IMR-90 (cell line): ENCODE data around the gene CTIF. TPM values are rescaled to one million over a fixed set of nuclear protein-coding genes. Genes with fewer than 3 reads are reported as not detected.

Experiments
- ATAC-seq: fragments of 200-7000 bp; cut with Tn5 transposase; 2 replicates; pipeline ENCODE4 v1.9.1; 2020; ENCODE audit warnings: low read depth, mild to moderate bottlenecking, moderate library complexity
- BruUV-seq: library from RNA; stranded (reverse); fragments of 400-500 nt; replicated peaks from 2 replicates; lab custom pipeline; 2021; lab: Mats Ljungman, UMichigan
- CTCF ChIA-PET: fragments of 300-600 bp; formaldehyde crosslinking; extraction: SDS; loops from one replicate; lab custom pipeline; 2021; ENCODE audit warnings: antibody characterized with exemption; lab: Yijun Ruan, JAX
- POLR2A ChIA-PET: fragments of 300-600 bp; sonication (Branson Sonifier 250); formaldehyde crosslinking; loops from one replicate; lab custom pipeline; 2022; ENCODE audit warnings: antibody characterized with exemption; ENCODE audit not compliant: unreplicated experiment; lab: Charles Lee
- DNase-seq: peaks from one replicate; pipeline ENCODE4 v3.0.0; 2013
- H2AFZ ChIP-seq: replicated peaks from 2 replicates; pipeline ENCODE3; 2013; ENCODE audit warnings: low read length, mild to moderate bottlenecking; ENCODE audit not compliant: poor library complexity
- H2AK5ac ChIP-seq: 2 replicates; pipeline ENCODE4 v1.6.1; 2013; ENCODE audit warnings: low read depth, low read length, inconsistent platforms
- H2AK9ac ChIP-seq: replicated peaks from 2 replicates; pipeline ENCODE3; 2013; ENCODE audit warnings: mild to moderate bottlenecking, low read depth, low read length, moderate library complexity; ENCODE audit not compliant: poor library complexity
- H2BK120ac ChIP-seq: 2 replicates; pipeline ENCODE4 v1.6.1; 2013; ENCODE audit warnings: low read depth, low read length, inconsistent platforms
- H2BK15ac ChIP-seq: 3 replicates; pipeline ENCODE4 v1.6.1; 2013; ENCODE audit warnings: low read depth, low read length, inconsistent platforms
- H2BK20ac ChIP-seq: 2 replicates; pipeline ENCODE4 v1.6.1; 2013; ENCODE audit warnings: low read depth, mild to moderate bottlenecking, inconsistent platforms, low read length, moderate library complexity
- H2BK5ac ChIP-seq: 2 replicates; pipeline ENCODE4 v1.6.1; 2013; ENCODE audit warnings: mild to moderate bottlenecking, low read depth, low read length, inconsistent platforms; ENCODE audit not compliant: poor library complexity, severe bottlenecking
- H3K14ac ChIP-seq: replicated peaks from 2 replicates; pipeline ENCODE4 v1.6.1; 2013; ENCODE audit warnings: low read depth, low read length, inconsistent platforms
- H3K18ac ChIP-seq: 2 replicates; pipeline ENCODE4 v1.6.1; 2013; ENCODE audit warnings: low read depth, low read length, control low read depth
- H3K23ac ChIP-seq: 2 replicates; pipeline ENCODE4 v1.6.1; 2013; ENCODE audit warnings: low read depth, low read length, inconsistent platforms
- H3K27ac ChIP-seq: 2 replicates; pipeline ENCODE4 v1.5.1; 2013; ENCODE audit warnings: mild to moderate bottlenecking, control low read depth, low read length; ENCODE audit not compliant: insufficient read depth
- H3K27me3 ChIP-seq: 2 replicates; pipeline ENCODE4 v1.6.1; 2013; ENCODE audit warnings: low read length; ENCODE audit not compliant: control insufficient read depth, insufficient read depth
- H3K36me3 ChIP-seq: 2 replicates; pipeline ENCODE4 v1.6.1; 2013; ENCODE audit warnings: low read length, mixed read lengths; ENCODE audit not compliant: control insufficient read depth, insufficient read depth
- H3K4ac ChIP-seq: 2 replicates; pipeline ENCODE4 v1.6.1; 2013; ENCODE audit warnings: low read depth, low read length, inconsistent platforms
- H3K4me1 ChIP-seq: 2 replicates; pipeline ENCODE4 v1.6.1; 2013; ENCODE audit warnings: low read length, mixed read lengths; ENCODE audit not compliant: control insufficient read depth, insufficient read depth
- H3K4me2 ChIP-seq: 2 replicates; pipeline ENCODE4 v1.6.1; 2013; ENCODE audit warnings: low read depth, mild to moderate bottlenecking, control low read depth, low read length, moderate library complexity
- H3K4me3 ChIP-seq: 2 replicates; pipeline ENCODE4 v1.5.1; 2013; ENCODE audit warnings: low read depth, mild to moderate bottlenecking, control low read depth, low read length, moderate library complexity; ENCODE audit not compliant: insufficient read depth
- H3K56ac ChIP-seq: 2 replicates; pipeline ENCODE4 v1.6.1; 2013; ENCODE audit warnings: low read length, inconsistent platforms; ENCODE audit not compliant: insufficient read depth; ENCODE audit errors: extremely low read depth
- H3K79me1 ChIP-seq, 2 experiments: 2 replicates each; pipeline ENCODE4 v1.6.1; 2013; ENCODE audit warnings: low read length in 2 of 2, inconsistent platforms in 1 of 2, low read depth in 1 of 2
- H3K9ac ChIP-seq: 2 replicates; pipeline ENCODE4 v1.6.1; 2013; ENCODE audit warnings: low read depth, low read length, control low read depth
- H3K9me1 ChIP-seq: 2 replicates; pipeline ENCODE4 v1.6.1; 2013; ENCODE audit warnings: low read length, inconsistent platforms; ENCODE audit not compliant: insufficient read depth
- H3K9me3 ChIP-seq: 2 replicates; pipeline ENCODE4 v1.6.1; 2013; ENCODE audit warnings: low read length; ENCODE audit not compliant: control insufficient read depth, insufficient read depth
- H4K20me1 ChIP-seq: 2 replicates; pipeline ENCODE4 v1.6.1; 2013; ENCODE audit warnings: low read length, inconsistent platforms; ENCODE audit not compliant: insufficient read depth
- H4K5ac ChIP-seq: 2 replicates; pipeline ENCODE4 v1.6.1; 2013; ENCODE audit warnings: mild to moderate bottlenecking, low read depth, low read length, control low read depth
- H4K8ac ChIP-seq, 2 experiments: 2 replicates each; pipeline ENCODE4 v1.6.1; 2013; ENCODE audit warnings: low read depth in 2 of 2, low read length in 2 of 2, control low read depth in 1 of 2, inconsistent platforms in 1 of 2
- H4K91ac ChIP-seq: 2 replicates; pipeline ENCODE4 v1.6.1; 2013; ENCODE audit warnings: low read depth, low read length, inconsistent platforms; ENCODE audit not compliant: insufficient read depth
- NFE2L2 ChIP-seq: fragments of 150-350 bp; IDR thresholded peaks from 2 replicates; pipeline ENCODE4 v1.6.1; 2016; ENCODE audit warnings: low read depth, mild to moderate bottlenecking, low read length
- RAD21 ChIP-seq: IDR thresholded peaks from 2 replicates; pipeline ENCODE4 v1.6.1; 2012; ENCODE audit warnings: low read length, improper control_type of control experiment
- WGBS, 2 experiments: methylation state at CpG; one replicate each; pipeline versions ENCODE4 v1.1.5 to v1.1.7; 2013; ENCODE audit warnings: missing lambda C conversion rate in 2 of 2; ENCODE audit not compliant: insufficient read length in 1 of 2; ENCODE audit errors: extremely low coverage in 2 of 2; 5-methylcytosine and 5-hydroxymethylcytosine counted together
- dilution Hi-C: fragments of 300-500 bp; cut with HindIII; formaldehyde crosslinking; loops from one replicate; pipeline ENCODE4 v1.14.3; 2018; ENCODE audit warnings: low sequenced_read_pairs; ENCODE audit not compliant: unreplicated experiment
- in situ Hi-C: fragments of 300-500 bp; cut with MboI; formaldehyde crosslinking; loops from 3 replicates; pipeline ENCODE4 v1.14.3; 2019; ENCODE audit warnings: low sequenced_read_pairs, inconsistent platforms, mixed read lengths
- intact Hi-C: fragments of 100-400 bp; cut with micrococcal nuclease; formaldehyde crosslinking; loops from 2 replicates; pipeline ENCODE4 v1.10.0; 2022
- polyA plus RNA-seq, 3 experiments: library from polyadenylated mRNA; depleted of rRNA; stranded (reverse); fragments of >200 nt; gene quantifications; 2 replicates each; pipeline ENCODE4 v1.2.3, GENCODE V29; 2012; ENCODE audit warnings: low replicate concordance in 1 of 3
- total RNA-seq: library from RNA; depleted of rRNA; stranded (reverse); fragments of >200 nt; gene quantifications from 2 replicates; pipeline ENCODE4 v1.2.3, GENCODE V29; 2012
- TF ChIP-seq, protein P1 (sequence below): conservative IDR thresholded peaks from 2 replicates; pipeline ENCODE4 v1.5.1; 2012; ENCODE audit warnings: mild to moderate bottlenecking, low read depth, low read length, improper control_type of control experiment

The CTIF gene
- total and polyA plus RNA-seq, 2 of the 4 experiments (the other 2 are of a cell fraction): 25.1 to 57.0 TPM

DNA sequence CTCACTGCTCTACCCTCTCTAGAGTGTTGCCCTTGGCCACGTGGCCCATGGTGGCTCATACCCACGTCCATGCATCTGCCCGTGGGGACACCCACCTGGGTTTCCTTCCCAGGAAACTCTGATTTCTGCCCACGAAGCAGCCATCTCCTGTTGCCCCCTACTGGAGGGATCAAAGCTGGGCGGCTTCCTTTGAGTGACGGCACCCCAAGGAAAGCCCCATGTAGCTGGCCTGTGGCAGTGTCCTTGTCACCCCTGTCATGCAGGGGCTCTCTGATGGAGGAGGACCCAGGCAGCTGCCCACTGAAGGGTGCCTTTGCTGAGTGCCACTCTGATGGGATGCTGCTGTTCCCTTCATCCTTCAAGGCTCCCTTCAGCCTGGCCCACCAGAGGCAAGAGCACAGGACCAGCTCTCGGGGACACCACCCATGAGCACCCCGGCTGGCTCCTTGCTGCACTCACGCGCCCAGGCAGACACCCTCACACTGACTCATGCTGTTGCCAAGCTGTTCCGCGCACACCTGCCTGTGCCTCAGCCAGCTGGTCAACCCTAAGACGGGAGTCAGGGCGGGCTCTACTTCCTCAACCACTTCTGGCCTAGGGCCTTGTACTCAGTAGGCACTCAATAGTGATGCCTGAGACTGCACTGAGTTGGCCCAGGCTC lies 101.1 kb downstream of the CTIF start:
- Histone ChIP-seq H3K36me3 (peaks cover 20% of the 10 kb centered on the region), H3K18ac (no peak overlapping the region)
- in situ Hi-C loops: loop anchor here (25.0 kb wide), 1 partner anchor 1647 kb away; the partner anchor contains the start of genes CXXC1 and MBD1

More for the DNA sequence above, 101.1 kb downstream of the CTIF start:
- CTCF ChIA-PET: interaction anchor here (1.1 to 1.2 kb wide), 3 partner anchors 23 to 164 kb away, joined by 3 to 4 read pairs (median 3); no protein-coding TSS in a partner anchor
- no peak overlapping the region for H3K23ac ChIP-seq
- H3K9ac ChIP-seq: no peak overlapping the region
- peak overlapping the region; percentile 5; the same call in 1 of the 2 replicates for H2BK20ac ChIP-seq
- H3K14ac ChIP-seq: no peak overlapping the region
- H2BK120ac ChIP-seq: peak overlapping the region; percentile 1; the same call in 1 of the 2 replicates
- H3K56ac ChIP-seq: no peak overlapping the region
- 88% methylated on average over 8 of the region's 14 CpGs; no CpG with 5 or more reads in 1 of the 2 experiments for WGBS, 2 experiments
- peak overlapping the region; percentile 15 for H2BK5ac ChIP-seq
- peak overlapping the region; percentile 48 for H2AK5ac ChIP-seq
- peaks cover 31% of the 10 kb centered on the region for H3K4me1 ChIP-seq
- dilution Hi-C loops: no loop called here
- H3K4me3 ChIP-seq: no peak overlapping the region
- ATAC-seq (peak; percentile 16; the same call in 1 of the 2 replicates), DNase-seq (no peak)
- H3K9me3 ChIP-seq: no peaks in the 10 kb centered on the region
- peak overlapping the region; percentile 25 for H3K4ac ChIP-seq
- peak overlapping the region; percentile 66 for H4K91ac ChIP-seq
- no peak overlapping the region for H3K4me2 ChIP-seq
- peak overlapping the region in 1 of 2 experiments; percentile 48; a peak in 1 of 4 replicates for H4K8ac ChIP-seq
- peak overlapping the region; percentile 38 for H2AFZ ChIP-seq
- POLR2A ChIA-PET: no interaction called here
- H4K5ac ChIP-seq: no peak overlapping the region
- peak overlapping the region; percentile 18; the same call in 1 of the 2 replicates for H3K27ac ChIP-seq
- H3K9me1 ChIP-seq: peaks cover 60% of the 10 kb centered on the region
- peaks cover 39% of the 10 kb centered on the region for H4K20me1 ChIP-seq
- BruUV-seq: no TSS peak
- TF ChIP-seq NFE2L2 (no peak), RAD21 (peak; percentile 37)
- TF ChIP-seq, protein P1, sequence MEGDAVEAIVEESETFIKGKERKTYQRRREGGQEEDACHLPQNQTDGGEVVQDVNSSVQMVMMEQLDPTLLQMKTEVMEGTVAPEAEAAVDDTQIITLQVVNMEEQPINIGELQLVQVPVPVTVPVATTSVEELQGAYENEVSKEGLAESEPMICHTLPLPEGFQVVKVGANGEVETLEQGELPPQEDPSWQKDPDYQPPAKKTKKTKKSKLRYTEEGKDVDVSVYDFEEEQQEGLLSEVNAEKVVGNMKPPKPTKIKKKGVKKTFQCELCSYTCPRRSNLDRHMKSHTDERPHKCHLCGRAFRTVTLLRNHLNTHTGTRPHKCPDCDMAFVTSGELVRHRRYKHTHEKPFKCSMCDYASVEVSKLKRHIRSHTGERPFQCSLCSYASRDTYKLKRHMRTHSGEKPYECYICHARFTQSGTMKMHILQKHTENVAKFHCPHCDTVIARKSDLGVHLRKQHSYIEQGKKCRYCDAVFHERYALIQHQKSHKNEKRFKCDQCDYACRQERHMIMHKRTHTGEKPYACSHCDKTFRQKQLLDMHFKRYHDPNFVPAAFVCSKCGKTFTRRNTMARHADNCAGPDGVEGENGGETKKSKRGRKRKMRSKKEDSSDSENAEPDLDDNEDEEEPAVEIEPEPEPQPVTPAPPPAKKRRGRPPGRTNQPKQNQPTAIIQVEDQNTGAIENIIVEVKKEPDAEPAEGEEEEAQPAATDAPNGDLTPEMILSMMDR: peak; percentile 34
- intact Hi-C loops: no loop called here
- peak overlapping the region; percentile 39 for H2AK9ac ChIP-seq
- H3K27me3 ChIP-seq: no peaks in the 10 kb centered on the region
- H3K79me1 ChIP-seq: peaks cover 62 to 100% of the 10 kb centered on the region in 2 experiments
- H2BK15ac ChIP-seq: peak overlapping the region; percentile 10; the same call in 1 of the 3 replicates
